Colonic mucosa (tissue), 4 donors: ENCODE data around the gene ENSA. TPM values are rescaled to one million over a fixed set of nuclear protein-coding genes. Genes with fewer than 3 reads are reported as not detected.

Experiments used
- DNase-seq: peaks from one replicate; pipeline ENCODE4 v3.0.0-alpha.2; 2020
- H3K27ac ChIP-seq: fragments of 200-600 bp; one replicate; pipeline ENCODE4 v1.8.0; 2021
- H3K27me3 ChIP-seq: fragments of 200-600 bp; one replicate; pipeline ENCODE4 v1.8.0; 2021
- H3K36me3 ChIP-seq: fragments of 200-600 bp; one replicate; pipeline ENCODE4 v1.8.0; 2021
- H3K4me1 ChIP-seq: fragments of 200-600 bp; one replicate; pipeline ENCODE4 v1.8.0; 2021; ENCODE audit warnings: mild to moderate bottlenecking
- H3K4me3 ChIP-seq: fragments of 200-600 bp; one replicate; pipeline ENCODE4 v1.8.0; 2021
- H3K9ac ChIP-seq, 2 donors: one replicate each; pipeline ENCODE4 v1.7.0; 2013; ENCODE audit warnings: control low read depth in 2 of 2, low read depth in 2 of 2, low read length in 2 of 2
- H3K9me3 ChIP-seq: fragments of 200-600 bp; one replicate; pipeline ENCODE4 v1.8.0; 2021
- intact Hi-C: fragments of 100-400 bp; cut with DNase I; formaldehyde crosslinking; loops from one replicate; pipeline ENCODE4 v1.14.1; 2022
- total RNA-seq, 2 donors: library from RNA; stranded (reverse); fragmentation: NEBNext Ultra II Directional in 1 of 2; extraction: Animal tissue kit (Norgen Biotek cat#: 25700) in 1 of 2; gene quantifications; one replicate each; pipeline ENCODE4 v1.2.1, GENCODE V29; 2021
- TF ChIP-seq, protein P1 (sequence below): fragments of 200-600 bp; IDR thresholded peaks from one replicate; pipeline ENCODE4 v1.8.0; 2022; ENCODE audit warnings: antibody characterized with exemption, mild to moderate bottlenecking
- donor health status: healthy.
- donor health status: DM: no; HTN: no; CAD: no.
- donor health status: DM: no; HTN: no; CAD: no.

ENSA gene
- total RNA-seq, 2 donors from 2014 or later, result 199 to 227 TPM

- intact Hi-C loops, result no loop called here
- Histone ChIP-seq H3K27me3 (no peaks in the 10 kb centered on the region), H3K27ac (peak overlapping the region; percentile 98), H3K4me3 (no peak overlapping the region), H3K9ac (no peak overlapping the region), H3K36me3 (peaks cover 11% of the 10 kb centered on the region), H3K4me1 (peaks cover 19% of the 10 kb centered on the region), H3K9me3 (no peaks in the 10 kb centered on the region)
- TF ChIP-seq, protein P1, sequence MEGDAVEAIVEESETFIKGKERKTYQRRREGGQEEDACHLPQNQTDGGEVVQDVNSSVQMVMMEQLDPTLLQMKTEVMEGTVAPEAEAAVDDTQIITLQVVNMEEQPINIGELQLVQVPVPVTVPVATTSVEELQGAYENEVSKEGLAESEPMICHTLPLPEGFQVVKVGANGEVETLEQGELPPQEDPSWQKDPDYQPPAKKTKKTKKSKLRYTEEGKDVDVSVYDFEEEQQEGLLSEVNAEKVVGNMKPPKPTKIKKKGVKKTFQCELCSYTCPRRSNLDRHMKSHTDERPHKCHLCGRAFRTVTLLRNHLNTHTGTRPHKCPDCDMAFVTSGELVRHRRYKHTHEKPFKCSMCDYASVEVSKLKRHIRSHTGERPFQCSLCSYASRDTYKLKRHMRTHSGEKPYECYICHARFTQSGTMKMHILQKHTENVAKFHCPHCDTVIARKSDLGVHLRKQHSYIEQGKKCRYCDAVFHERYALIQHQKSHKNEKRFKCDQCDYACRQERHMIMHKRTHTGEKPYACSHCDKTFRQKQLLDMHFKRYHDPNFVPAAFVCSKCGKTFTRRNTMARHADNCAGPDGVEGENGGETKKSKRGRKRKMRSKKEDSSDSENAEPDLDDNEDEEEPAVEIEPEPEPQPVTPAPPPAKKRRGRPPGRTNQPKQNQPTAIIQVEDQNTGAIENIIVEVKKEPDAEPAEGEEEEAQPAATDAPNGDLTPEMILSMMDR, result no peak
- no peak for DNase-seq
Measured at GRCh38 chr1:150572918-150573647, 56.3 kb downstream of the ENSA start.

Other genes starting within 250 kb of the ENSA start
- gene TARS2, start 142.2 kb downstream of the ENSA start, total RNA-seq, result 10 to 100 TPM; 19.1 to 30.4 TPM
- gene ECM1, start 121.5 kb downstream of the ENSA start, total RNA-seq, result 10 to 100 TPM in 1 of 2 donors, 1 to 10 TPM in 1; 6.3 to 10.5 TPM
- gene FALEC, start 113.9 kb downstream of the ENSA start, total RNA-seq, result not detected
- 1 to 10 TPM; 4.9 to 6.3 TPM for gene ADAMTSL4, start 80.2 kb downstream of the ENSA start, total RNA-seq
- 100 to 1,000 TPM; 151 to 285 TPM for gene MCL1, start 50.0 kb downstream of the ENSA start, total RNA-seq
- 100 to 1,000 TPM in 1 of 2 donors, 10 to 100 TPM in 1; 70.0 to 101 TPM for gene GOLPH3L, start 67.5 kb upstream of the ENSA start, total RNA-seq
- gene HORMAD1, start 91.3 kb upstream of the ENSA start, total RNA-seq, result 1 to 10 TPM in 1 of 2 donors, not detected in 1; 1.1 TPM
- 100 to 1,000 TPM; 210 to 554 TPM for gene CTSS, start 136.2 kb upstream of the ENSA start, total RNA-seq
- 10 to 100 TPM; 11.4 to 33.6 TPM for gene CTSK, start 178.6 kb upstream of the ENSA start, total RNA-seq
- 10 to 100 TPM; 29.5 to 41.7 TPM for gene ARNT, start 247.0 kb upstream of the ENSA start, total RNA-seq